Skeletal muscle satellite cell (primary cell): ENCODE measurements around the gene RIPOR3.
"Not testable (repeated sequence)": the region's sequence is repeated elsewhere in the genome, so short reads cannot be mapped to it uniquely, and the experiment has no call there.

Experiments
- H3K27me3 ChIP-seq: 2 replicates; pipeline ENCODE4 v1.7.0; 2013; ENCODE audit warnings: low read length; ENCODE audit not compliant: control insufficient read depth, insufficient read depth
- H3K36me3 ChIP-seq: 2 replicates; pipeline ENCODE4 v1.7.0; 2013; ENCODE audit warnings: mild to moderate bottlenecking, control low read depth, low read length; ENCODE audit not compliant: insufficient read depth
- H3K4me1 ChIP-seq: 2 replicates; pipeline ENCODE4 v1.7.0; 2013; ENCODE audit warnings: low read length; ENCODE audit not compliant: control insufficient read depth, insufficient read depth
- H3K4me2 ChIP-seq: 2 replicates; pipeline ENCODE4 v1.7.0; 2013; ENCODE audit warnings: mild to moderate bottlenecking, low read length
- H3K4me3 ChIP-seq: 2 replicates; pipeline ENCODE4 v1.7.0; 2013; ENCODE audit warnings: low read length
- H3K9ac ChIP-seq: 2 replicates; pipeline ENCODE4 v1.7.0; 2013; ENCODE audit warnings: mild to moderate bottlenecking, low read depth, low read length, moderate library complexity
- H3K9me3 ChIP-seq: replicated peaks from 2 replicates; pipeline ENCODE4 v1.7.0; 2013; ENCODE audit warnings: mild to moderate bottlenecking, control low read depth, low read length

The RIPOR3 gene

DNA sequence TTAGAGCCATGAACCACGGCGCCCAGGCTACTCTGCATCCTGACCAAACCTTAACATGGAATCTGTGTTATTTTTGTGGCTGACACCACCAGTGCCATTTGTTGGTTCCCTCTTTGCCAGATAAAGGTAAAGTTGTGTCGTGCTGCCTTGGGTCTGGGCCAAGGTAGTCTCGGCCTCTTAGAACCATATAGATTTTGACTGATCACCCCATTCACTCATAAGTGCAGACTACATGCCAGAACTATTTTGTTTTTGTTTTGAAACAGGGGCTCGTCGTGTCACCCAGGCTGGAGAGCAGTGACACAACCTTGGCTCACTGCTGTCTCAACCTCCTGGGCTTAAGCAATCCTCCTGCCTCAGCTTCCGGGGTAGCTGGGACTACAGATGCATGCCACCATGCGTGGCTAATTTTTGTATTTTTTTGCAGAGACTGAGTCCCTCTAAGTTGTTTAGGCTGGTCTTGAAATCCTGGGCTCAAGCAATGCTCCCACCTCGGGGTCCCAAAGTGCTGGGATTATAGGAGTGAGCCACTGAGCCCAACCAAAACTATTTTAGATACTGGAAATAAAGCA lies 19.2 kb upstream of the RIPOR3 start:
- Histone ChIP-seq H3K4me1 (peaks cover 9% of the 10 kb centered on the region), H3K27me3 (peaks cover 18% of the 10 kb centered on the region), H3K9ac (no peak overlapping the region), H3K4me2 (peak overlapping the region; percentile 20), H3K36me3 (no peaks in the 10 kb centered on the region), H3K9me3 (no peaks in the 10 kb centered on the region), H3K4me3 (no peak overlapping the region)

GRCh38 chr20:50709636-50709973 lies 18.3 kb upstream of the RIPOR3 start:
- Histone ChIP-seq H3K9me3 (no peaks in the 10 kb centered on the region), H3K36me3 (no peaks in the 10 kb centered on the region), H3K4me3 (no peak overlapping the region), H3K27me3 (peaks cover 20% of the 10 kb centered on the region), H3K9ac (no peak overlapping the region), H3K4me2 (no peak overlapping the region), H3K4me1 (peaks cover 9% of the 10 kb centered on the region)

DNA sequence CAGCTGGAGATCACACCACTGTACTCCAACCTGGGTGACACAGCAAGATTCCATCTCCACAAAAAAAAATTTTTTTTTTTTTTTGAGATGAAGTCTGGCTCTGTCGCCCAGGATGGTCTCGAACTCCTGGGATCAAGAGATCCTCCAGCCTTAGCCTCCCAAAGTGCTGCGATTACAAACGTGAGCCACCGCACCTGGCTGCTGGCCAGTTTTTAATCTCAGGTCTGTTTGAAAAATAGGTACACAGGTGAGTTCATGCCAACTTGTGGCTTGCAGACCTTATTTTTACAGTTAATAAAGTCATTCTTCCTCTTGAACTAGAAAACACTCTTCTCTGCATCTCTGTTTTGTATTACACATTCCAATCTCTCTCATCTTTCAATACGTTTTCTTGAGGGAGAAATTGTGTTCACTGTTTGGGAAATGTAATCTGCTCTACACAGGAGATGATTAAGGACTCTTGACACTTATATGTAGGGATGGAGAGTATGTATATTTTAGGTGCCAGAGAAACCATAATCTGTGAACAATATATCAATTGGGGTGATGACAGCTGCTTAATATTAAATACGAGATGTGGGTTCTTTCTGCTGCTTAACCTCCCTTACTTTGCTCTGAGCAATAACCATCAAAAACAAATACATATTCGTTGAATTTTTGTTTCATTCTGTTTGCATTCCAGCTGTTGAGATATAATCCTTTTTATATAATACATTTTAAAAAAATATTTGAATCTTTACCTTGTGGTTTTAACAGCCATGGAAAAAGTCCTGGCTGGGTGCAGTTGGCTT lies 17.7 kb upstream of the RIPOR3 start:
- Histone ChIP-seq H3K9ac (no peak overlapping the region), H3K4me3 (no peak overlapping the region), H3K27me3 (peaks cover 20% of the 10 kb centered on the region), H3K4me1 (peaks cover 9% of the 10 kb centered on the region), H3K4me2 (no peak overlapping the region), H3K9me3 (no peaks in the 10 kb centered on the region), H3K36me3 (no peaks in the 10 kb centered on the region)

DNA sequence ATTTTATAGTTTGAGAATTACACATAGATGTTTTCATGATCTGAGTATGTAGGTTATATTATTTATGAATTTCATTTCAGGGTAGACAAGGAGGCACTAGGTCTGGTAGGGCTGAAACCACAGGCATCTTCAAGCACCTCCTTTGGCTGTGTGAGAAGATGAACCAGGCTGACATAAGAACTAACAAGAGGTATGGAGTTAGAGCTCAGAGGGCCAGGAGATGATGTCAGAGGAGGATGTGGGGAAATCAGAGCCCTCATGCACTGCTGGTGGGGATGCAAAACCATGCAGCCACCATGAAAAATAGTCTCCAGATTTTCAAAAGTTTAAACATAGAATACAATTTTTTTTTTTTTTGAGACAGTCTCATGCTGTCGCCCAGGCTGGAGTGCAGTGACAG lies 13.6 kb upstream of the RIPOR3 start:
- H3K9ac ChIP-seq: no peak overlapping the region
- no peaks in the 10 kb centered on the region for H3K9me3 ChIP-seq
- H3K27me3 ChIP-seq: peaks cover 37% of the 10 kb centered on the region
- no peak overlapping the region for H3K4me3 ChIP-seq
- no peaks in the 10 kb centered on the region for H3K4me1 ChIP-seq
- H3K4me2 ChIP-seq: no peak overlapping the region
- no peaks in the 10 kb centered on the region for H3K36me3 ChIP-seq

GRCh38 chr20:50704514-50704913 lies 13.2 kb upstream of the RIPOR3 start:
- no peak overlapping the region for H3K4me2 ChIP-seq
- no peak overlapping the region for H3K9ac ChIP-seq
- H3K9me3 ChIP-seq: no peaks in the 10 kb centered on the region
- no peaks in the 10 kb centered on the region for H3K36me3 ChIP-seq
- H3K27me3 ChIP-seq: peaks cover 42% of the 10 kb centered on the region
- no peaks in the 10 kb centered on the region for H3K4me1 ChIP-seq
- H3K4me3 ChIP-seq: no peak overlapping the region

DNA sequence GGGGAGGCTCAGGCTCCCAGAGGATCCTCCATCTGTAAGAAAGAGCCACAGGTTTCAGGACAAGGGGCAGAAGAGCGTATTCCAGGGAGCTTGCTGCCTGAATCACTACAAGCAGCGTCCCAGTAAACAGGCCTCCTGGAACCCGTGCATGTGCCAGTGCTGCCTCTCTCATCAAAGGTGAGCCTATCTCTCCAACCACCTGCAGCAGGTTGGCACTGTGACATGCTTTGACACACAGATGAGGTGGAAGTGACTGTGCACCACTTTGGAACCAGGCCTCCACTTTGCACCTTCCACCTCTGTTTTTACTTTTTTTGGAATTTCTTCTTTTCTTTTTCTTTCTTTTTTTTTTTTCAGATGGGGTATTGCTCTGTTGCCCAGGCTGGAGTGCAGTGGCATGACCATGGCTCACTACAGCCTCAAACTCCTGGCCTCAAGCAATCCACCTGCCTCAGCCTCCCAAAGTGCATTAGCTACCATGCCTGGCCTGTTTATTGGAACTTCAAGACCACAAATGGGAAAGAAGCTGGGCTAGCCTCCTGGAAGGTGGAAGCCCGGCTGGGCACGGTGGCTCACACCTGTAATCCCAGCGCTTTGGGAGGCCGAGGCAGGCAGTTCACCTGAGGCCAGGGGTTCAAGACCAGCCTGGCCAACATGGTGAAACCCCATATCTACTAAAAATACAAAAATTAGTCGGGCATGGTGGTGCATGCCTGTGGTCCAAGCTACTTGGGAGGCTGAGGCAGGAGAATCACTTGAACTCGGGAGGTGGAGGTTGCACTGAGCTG lies 12.5 kb upstream of the RIPOR3 start:
- H3K4me3 ChIP-seq, H3K4me2 ChIP-seq, H3K9ac ChIP-seq, H3K9me3 ChIP-seq, H3K36me3 ChIP-seq, H3K4me1 ChIP-seq: not testable (repeated sequence)
- peaks cover 47% of the 10 kb centered on the region for H3K27me3 ChIP-seq

- H3K36me3 ChIP-seq: no peaks in the 10 kb centered on the region
- no peak overlapping the region for H3K4me3 ChIP-seq
- H3K4me1 ChIP-seq: no peaks in the 10 kb centered on the region
Observed at GRCh38 chr20:50701041-50701963, 10.0 kb upstream of the RIPOR3 start.

GRCh38 chr20:50699688-50700087 lies 8.3 kb upstream of the RIPOR3 start:
- H3K4me2 ChIP-seq: no peak overlapping the region
- H3K4me3 ChIP-seq: no peak overlapping the region
- H3K36me3 ChIP-seq: no peaks in the 10 kb centered on the region
- H3K27me3 ChIP-seq: peaks cover 56% of the 10 kb centered on the region
- no peaks in the 10 kb centered on the region for H3K4me1 ChIP-seq
- H3K9ac ChIP-seq: no peak overlapping the region
- H3K9me3 ChIP-seq: no peaks in the 10 kb centered on the region

More at GRCh38 chr20:50701041-50701963, 10.0 kb upstream of the RIPOR3 start:
- Histone ChIP-seq H3K4me2 (no peak overlapping the region), H3K9me3 (no peaks in the 10 kb centered on the region), H3K27me3 (peaks cover 47% of the 10 kb centered on the region), H3K9ac (no peak overlapping the region)

- H3K36me3 ChIP-seq, H3K9ac ChIP-seq, H3K4me3 ChIP-seq, H3K9me3 ChIP-seq, H3K4me2 ChIP-seq, H3K4me1 ChIP-seq: not testable (repeated sequence)
- H3K27me3 ChIP-seq: peaks cover 54% of the 10 kb centered on the region
Observed at GRCh38 chr20:50698255-50698654, 6.9 kb upstream of the RIPOR3 start.

- no peak overlapping the region for H3K9ac ChIP-seq
- no peak overlapping the region for H3K4me3 ChIP-seq
Observed at GRCh38 chr20:50695135-50695872, 4.0 kb upstream of the RIPOR3 start.

More at GRCh38 chr20:50695135-50695872, 4.0 kb upstream of the RIPOR3 start:
- H3K4me1 ChIP-seq: no peaks in the 10 kb centered on the region
- H3K36me3 ChIP-seq: no peaks in the 10 kb centered on the region
- no peaks in the 10 kb centered on the region for H3K9me3 ChIP-seq
- no peak overlapping the region for H3K4me2 ChIP-seq
- H3K27me3 ChIP-seq: peaks cover 63% of the 10 kb centered on the region
